ENCODE results near the gene AKR7A2.

AKR7A2 gene

DNA sequence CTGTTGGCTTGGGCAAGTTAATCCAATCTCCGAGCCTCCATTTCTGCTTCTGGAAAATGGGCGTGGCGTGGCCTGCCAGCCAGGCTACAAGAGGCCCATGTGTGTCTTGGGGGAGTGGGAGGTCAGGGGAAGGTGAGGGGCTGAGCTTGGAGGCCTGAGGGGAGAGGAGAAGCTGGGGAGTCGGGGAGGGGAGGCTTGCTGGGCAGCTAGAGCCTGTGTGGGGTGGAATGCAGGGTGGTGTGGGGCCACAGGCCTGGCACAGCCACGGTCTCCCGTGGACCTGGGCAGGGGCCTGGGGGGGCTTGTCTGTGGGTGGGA, 14.8 kb upstream of the AKR7A2 start:
- Histone ChIP-seq H3K9me3 (ENCODE audit: control insufficient read depth in 1 of 2, low read length in 2 of 2) (no peaks in the 10 kb centered on the region), H3K27me3 (ENCODE audit: control insufficient read depth in 1 of 2, insufficient read depth in 2 of 2, low read length in 2 of 2) (no peaks in the 10 kb centered on the region), H3K36me3 (ENCODE audit: control insufficient read depth in 1 of 2, insufficient read depth in 2 of 2, low read length in 2 of 2) (peaks cover 14 to 46% of the 10 kb centered on the region in 2 donors), H3K9ac (ENCODE audit: low read depth in 1 of 2, low read length in 2 of 2) (no peak overlapping the region), H3K4me1 (ENCODE audit: control insufficient read depth in 1 of 2, insufficient read depth in 2 of 2, low read length in 2 of 2) (peaks cover 0 to 7% of the 10 kb centered on the region in 2 donors), H3K4me3 (ENCODE audit: low read depth in 1 of 2, low read length in 2 of 2) (no peak overlapping the region), H3K27ac (ENCODE audit: low read depth, low read length) (no peak overlapping the region)

GRCh38 chr1:19325958-19326747, 14.2 kb upstream of the AKR7A2 start:
- H3K27ac ChIP-seq (ENCODE audit: low read depth, low read length): no peak overlapping the region
- peaks cover 0 to 7% of the 10 kb centered on the region in 2 donors for H3K4me1 ChIP-seq (ENCODE audit: control insufficient read depth in 1 of 2, insufficient read depth in 2 of 2, low read length in 2 of 2)
- H3K36me3 ChIP-seq (ENCODE audit: control insufficient read depth in 1 of 2, insufficient read depth in 2 of 2, low read length in 2 of 2): peaks cover 14 to 46% of the 10 kb centered on the region in 2 donors
- no peaks in the 10 kb centered on the region for H3K27me3 ChIP-seq (ENCODE audit: control insufficient read depth in 1 of 2, insufficient read depth in 2 of 2, low read length in 2 of 2)
- no peak overlapping the region for H3K4me3 ChIP-seq (ENCODE audit: low read depth in 1 of 2, low read length in 2 of 2)
- H3K9me3 ChIP-seq (ENCODE audit: control insufficient read depth in 1 of 2, low read length in 2 of 2): no peaks in the 10 kb centered on the region
- H3K9ac ChIP-seq (ENCODE audit: low read depth in 1 of 2, low read length in 2 of 2): no peak overlapping the region

- Histone ChIP-seq H3K36me3 (ENCODE audit: control insufficient read depth in 1 of 2, insufficient read depth in 2 of 2, low read length in 2 of 2) (peaks cover 14 to 46% of the 10 kb centered on the region in 2 donors), H3K4me1 (ENCODE audit: control insufficient read depth in 1 of 2, insufficient read depth in 2 of 2, low read length in 2 of 2) (peaks cover 0 to 4% of the 10 kb centered on the region in 2 donors), H3K9me3 (ENCODE audit: control insufficient read depth in 1 of 2, low read length in 2 of 2) (no peaks in the 10 kb centered on the region)
These were observed 13.5 kb upstream of the AKR7A2 start for GRCh38 chr1:19325368-19325957.

DNA sequence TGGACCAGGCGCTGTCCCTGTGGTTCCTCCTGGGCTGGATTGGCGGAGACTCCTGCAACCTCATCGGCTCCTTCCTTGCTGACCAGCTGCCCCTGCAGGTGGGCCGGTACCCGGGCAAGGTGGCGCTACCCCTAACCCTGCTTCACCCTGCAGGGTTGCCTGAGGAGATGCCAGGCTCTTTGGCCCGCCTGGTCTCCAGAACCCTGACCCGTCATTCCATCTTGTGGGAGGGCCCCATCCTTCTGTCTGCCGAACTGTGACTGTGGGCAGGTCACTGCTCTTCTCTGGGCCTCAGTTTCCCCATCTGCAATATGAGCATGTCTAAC, 12.7 kb upstream of the AKR7A2 start:
- no peaks in the 10 kb centered on the region for H3K4me1 ChIP-seq (ENCODE audit: control insufficient read depth in 1 of 2, insufficient read depth in 2 of 2, low read length in 2 of 2)
- H3K36me3 ChIP-seq (ENCODE audit: control insufficient read depth in 1 of 2, insufficient read depth in 2 of 2, low read length in 2 of 2): peaks cover 14 to 46% of the 10 kb centered on the region in 2 donors
- no peak overlapping the region for H3K27ac ChIP-seq (ENCODE audit: low read depth, low read length)
- H3K27me3 ChIP-seq (ENCODE audit: control insufficient read depth in 1 of 2, insufficient read depth in 2 of 2, low read length in 2 of 2): no peaks in the 10 kb centered on the region
- no peak overlapping the region for H3K4me3 ChIP-seq (ENCODE audit: low read depth in 1 of 2, low read length in 2 of 2)
- H3K9me3 ChIP-seq (ENCODE audit: control insufficient read depth in 1 of 2, low read length in 2 of 2): no peaks in the 10 kb centered on the region
- H3K9ac ChIP-seq (ENCODE audit: low read depth in 1 of 2, low read length in 2 of 2): no peak overlapping the region

More at GRCh38 chr1:19325368-19325957, 13.5 kb upstream of the AKR7A2 start:
- Histone ChIP-seq H3K4me3 (ENCODE audit: low read depth in 1 of 2, low read length in 2 of 2) (no peak overlapping the region), H3K27ac (ENCODE audit: low read depth, low read length) (no peak overlapping the region), H3K27me3 (ENCODE audit: control insufficient read depth in 1 of 2, insufficient read depth in 2 of 2, low read length in 2 of 2) (no peaks in the 10 kb centered on the region), H3K9ac (ENCODE audit: low read depth in 1 of 2, low read length in 2 of 2) (no peak overlapping the region)

- H3K27me3 ChIP-seq (ENCODE audit: control insufficient read depth in 1 of 2, insufficient read depth in 2 of 2, low read length in 2 of 2): no peaks in the 10 kb centered on the region
- H3K36me3 ChIP-seq (ENCODE audit: control insufficient read depth in 1 of 2, insufficient read depth in 2 of 2, low read length in 2 of 2): peaks cover 14 to 49% of the 10 kb centered on the region in 2 donors
- H3K4me3 ChIP-seq (ENCODE audit: low read depth in 1 of 2, low read length in 2 of 2): no peak overlapping the region
- no peak overlapping the region for H3K9ac ChIP-seq (ENCODE audit: low read depth in 1 of 2, low read length in 2 of 2)
- no peaks in the 10 kb centered on the region for H3K4me1 ChIP-seq (ENCODE audit: control insufficient read depth in 1 of 2, insufficient read depth in 2 of 2, low read length in 2 of 2)
- no peaks in the 10 kb centered on the region for H3K9me3 ChIP-seq (ENCODE audit: control insufficient read depth in 1 of 2, low read length in 2 of 2)
- H3K27ac ChIP-seq (ENCODE audit: low read depth, low read length): no peak overlapping the region
These were observed 12.2 kb upstream of the AKR7A2 start for GRCh38 chr1:19323987-19324664.

DNA sequence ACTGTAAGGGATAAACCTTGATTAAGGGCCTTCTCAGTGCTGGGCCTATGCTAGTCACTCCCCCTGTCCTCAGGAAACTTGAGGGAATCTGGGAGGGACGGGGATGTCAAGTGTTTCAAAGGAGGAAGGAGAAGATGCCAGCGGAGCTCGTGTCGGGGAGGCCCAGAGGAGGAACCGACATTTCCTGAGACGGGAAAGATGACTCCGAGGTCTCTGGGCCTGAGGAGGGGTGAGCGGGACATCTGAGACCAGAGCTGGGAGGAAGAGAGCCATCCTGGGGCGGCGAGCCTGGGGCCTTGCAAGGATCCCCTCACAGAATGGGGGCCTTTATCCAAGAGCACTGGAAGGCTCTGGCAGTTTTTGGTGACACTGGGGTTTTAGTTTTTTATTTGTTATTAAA, 10.5 kb upstream of the AKR7A2 start:
- H3K9me3 ChIP-seq (ENCODE audit: control insufficient read depth in 1 of 2, low read length in 2 of 2): no peaks in the 10 kb centered on the region
- no peak overlapping the region for H3K4me3 ChIP-seq (ENCODE audit: low read depth in 1 of 2, low read length in 2 of 2)
- no peaks in the 10 kb centered on the region for H3K27me3 ChIP-seq (ENCODE audit: control insufficient read depth in 1 of 2, insufficient read depth in 2 of 2, low read length in 2 of 2)
- H3K27ac ChIP-seq (ENCODE audit: low read depth, low read length): no peak overlapping the region
- peaks cover 11 to 52% of the 10 kb centered on the region in 2 donors for H3K36me3 ChIP-seq (ENCODE audit: control insufficient read depth in 1 of 2, insufficient read depth in 2 of 2, low read length in 2 of 2)
- H3K9ac ChIP-seq (ENCODE audit: low read depth in 1 of 2, low read length in 2 of 2): no peak overlapping the region
- no peaks in the 10 kb centered on the region for H3K4me1 ChIP-seq (ENCODE audit: control insufficient read depth in 1 of 2, insufficient read depth in 2 of 2, low read length in 2 of 2)

DNA sequence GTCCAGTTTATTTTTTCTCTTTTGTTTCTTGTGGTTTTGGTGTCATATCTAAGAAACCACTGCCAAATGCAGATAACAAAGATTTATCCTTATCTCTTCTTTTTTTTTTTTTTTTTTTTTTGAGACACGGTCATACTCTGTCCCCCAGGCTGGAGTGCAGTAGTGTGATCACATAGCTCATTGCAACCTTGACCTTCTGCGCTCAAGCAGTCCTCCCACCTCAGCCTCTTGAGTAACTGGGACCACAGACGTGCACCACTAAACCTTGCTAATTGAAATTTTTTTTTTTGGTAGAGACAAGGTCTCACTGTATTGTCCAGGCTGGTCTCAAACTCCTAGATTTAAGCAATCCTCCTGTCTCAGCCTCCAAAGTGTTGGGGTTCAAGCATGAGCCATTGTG, 9.1 kb upstream of the AKR7A2 start:
- H3K36me3 ChIP-seq (ENCODE audit: control insufficient read depth in 1 of 2, insufficient read depth in 2 of 2, low read length in 2 of 2): peaks cover 11 to 40% of the 10 kb centered on the region in 2 donors
- H3K9me3 ChIP-seq (ENCODE audit: control insufficient read depth in 1 of 2, low read length in 2 of 2): no peaks in the 10 kb centered on the region
- no peaks in the 10 kb centered on the region for H3K27me3 ChIP-seq (ENCODE audit: control insufficient read depth in 1 of 2, insufficient read depth in 2 of 2, low read length in 2 of 2)
- no peak overlapping the region for H3K9ac ChIP-seq (ENCODE audit: low read depth in 1 of 2, low read length in 2 of 2)
- no peak overlapping the region for H3K4me3 ChIP-seq (ENCODE audit: low read depth in 1 of 2, low read length in 2 of 2)
- no peak overlapping the region for H3K27ac ChIP-seq (ENCODE audit: low read depth, low read length)
- H3K4me1 ChIP-seq (ENCODE audit: control insufficient read depth in 1 of 2, insufficient read depth in 2 of 2, low read length in 2 of 2): peaks cover 0 to 2% of the 10 kb centered on the region in 2 donors

DNA sequence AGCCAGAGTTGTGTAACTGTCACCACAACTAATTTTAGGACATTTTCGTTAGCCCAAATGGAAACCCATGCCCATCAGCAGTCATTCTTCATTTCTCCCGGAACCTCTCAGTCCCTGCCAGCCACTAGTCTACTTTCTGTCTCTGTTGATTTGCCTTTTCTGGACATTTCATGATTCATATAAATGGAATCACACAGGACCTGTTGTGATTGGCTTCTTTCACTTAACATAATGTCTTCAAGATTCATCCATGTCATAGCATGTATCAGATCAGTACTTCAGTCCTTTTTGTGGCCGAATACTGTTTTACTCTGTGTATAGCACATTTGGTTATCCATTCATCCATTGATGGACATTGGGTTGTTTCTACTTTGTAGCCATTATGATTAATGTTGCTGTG, 7.3 kb upstream of the AKR7A2 start:
- Histone ChIP-seq H3K27ac (ENCODE audit: low read depth, low read length) (no peak overlapping the region), H3K27me3 (ENCODE audit: control insufficient read depth in 1 of 2, insufficient read depth in 2 of 2, low read length in 2 of 2) (no peaks in the 10 kb centered on the region), H3K9ac (ENCODE audit: low read depth in 1 of 2, low read length in 2 of 2) (no peak overlapping the region), H3K9me3 (ENCODE audit: control insufficient read depth in 1 of 2, low read length in 2 of 2) (no peaks in the 10 kb centered on the region), H3K4me3 (ENCODE audit: low read depth in 1 of 2, low read length in 2 of 2) (no peak overlapping the region), H3K4me1 (ENCODE audit: control insufficient read depth in 1 of 2, insufficient read depth in 2 of 2, low read length in 2 of 2) (peaks cover 0 to 10% of the 10 kb centered on the region in 2 donors), H3K36me3 (ENCODE audit: control insufficient read depth in 1 of 2, insufficient read depth in 2 of 2, low read length in 2 of 2) (peaks cover 7 to 23% of the 10 kb centered on the region in 2 donors)

- Histone ChIP-seq H3K9ac (ENCODE audit: low read depth in 1 of 2, low read length in 2 of 2) (no peak overlapping the region), H3K27me3 (ENCODE audit: control insufficient read depth in 1 of 2, insufficient read depth in 2 of 2, low read length in 2 of 2) (no peaks in the 10 kb centered on the region), H3K4me3 (ENCODE audit: low read depth in 1 of 2, low read length in 2 of 2) (no peak overlapping the region), H3K27ac (ENCODE audit: low read depth, low read length) (no peak overlapping the region), H3K36me3 (ENCODE audit: control insufficient read depth in 1 of 2, insufficient read depth in 2 of 2, low read length in 2 of 2) (peaks cover 0 to 16% of the 10 kb centered on the region in 2 donors), H3K4me1 (ENCODE audit: control insufficient read depth in 1 of 2, insufficient read depth in 2 of 2, low read length in 2 of 2) (peaks cover 13 to 26% of the 10 kb centered on the region in 2 donors), H3K9me3 (ENCODE audit: control insufficient read depth in 1 of 2, low read length in 2 of 2) (no peaks in the 10 kb centered on the region)
These were observed 5.4 kb upstream of the AKR7A2 start for GRCh38 chr1:19317126-19317910.

All from duodenal mucosa (tissue), 2 donors.